HG03095 (cell line): ENCODE data around the gene ALDH1A2.

Experiments
- ATAC-seq: cut with Tn5 transposase; IDR thresholded peaks from one replicate; pipeline ENCODE4 v1.9.1; 2021; ENCODE audit warnings: moderate library complexity; ENCODE audit not compliant: unreplicated experiment

ALDH1A2 gene

DNA sequence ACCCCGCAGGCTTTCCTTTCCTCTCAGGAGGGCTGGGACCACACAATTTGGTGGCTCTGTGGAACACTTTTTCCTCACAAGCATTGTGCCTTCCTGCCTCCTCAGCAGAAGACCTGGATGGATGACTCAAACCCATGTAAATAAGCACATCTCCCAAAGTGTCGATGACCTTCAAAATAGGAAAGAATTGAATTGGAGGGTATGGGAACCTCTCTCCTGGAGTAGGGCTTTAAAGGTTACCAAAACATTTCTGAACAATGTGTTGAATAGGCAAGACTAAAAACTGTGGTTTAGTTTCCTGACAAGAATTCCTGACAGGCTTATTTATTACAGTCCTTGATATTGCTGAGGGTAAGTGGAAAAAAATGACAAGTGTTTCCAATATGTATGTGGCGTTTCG lies 118.2 kb downstream of the ALDH1A2 start:
- ATAC-seq: no peak

DNA sequence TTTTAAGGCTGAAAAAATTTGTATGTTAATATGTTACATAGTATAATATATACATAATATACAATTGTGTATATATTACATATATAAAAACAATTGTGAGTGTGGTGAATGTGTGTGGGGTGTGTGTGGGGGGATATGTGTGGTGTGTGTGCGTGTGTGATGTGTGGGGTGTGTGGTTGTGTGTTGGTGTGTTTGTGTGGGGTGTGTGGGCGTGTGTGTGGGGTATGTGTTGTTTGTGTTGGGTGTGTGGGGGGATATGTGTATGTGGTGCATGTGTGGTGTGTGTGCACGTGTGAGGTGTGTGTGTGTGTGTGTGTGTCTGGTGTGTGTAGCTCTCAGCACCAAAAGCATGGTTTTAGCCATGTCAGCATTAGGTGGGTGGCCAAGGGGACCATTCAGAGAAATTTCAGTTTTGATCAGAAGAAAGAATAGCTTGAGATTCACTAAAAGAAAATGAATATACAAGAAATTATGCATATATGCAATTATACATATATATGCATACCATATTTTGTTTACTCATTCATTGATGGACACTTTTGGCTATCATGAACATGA lies 118.9 kb downstream of the ALDH1A2 start:
- no peak for ATAC-seq

DNA sequence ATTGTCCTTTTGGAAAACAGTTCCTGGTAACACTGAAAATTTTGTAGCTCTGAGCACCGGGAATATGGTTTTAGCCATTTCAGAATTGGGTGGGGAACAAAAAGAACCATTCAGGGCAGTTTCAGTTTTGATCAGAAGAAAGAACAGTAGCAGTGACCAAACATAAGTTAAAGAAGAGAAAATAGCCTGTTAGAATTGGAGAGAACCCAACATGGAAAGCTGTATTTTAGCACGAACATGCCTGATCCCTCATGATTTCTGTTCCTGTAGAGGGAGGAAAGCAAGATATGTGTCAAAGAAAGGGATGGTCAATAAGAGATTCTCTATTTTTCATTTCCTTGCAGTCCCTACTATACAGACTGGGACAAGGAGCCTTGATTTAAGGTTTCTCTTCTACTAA lies 119.9 kb downstream of the ALDH1A2 start:
- no peak for ATAC-seq

DNA sequence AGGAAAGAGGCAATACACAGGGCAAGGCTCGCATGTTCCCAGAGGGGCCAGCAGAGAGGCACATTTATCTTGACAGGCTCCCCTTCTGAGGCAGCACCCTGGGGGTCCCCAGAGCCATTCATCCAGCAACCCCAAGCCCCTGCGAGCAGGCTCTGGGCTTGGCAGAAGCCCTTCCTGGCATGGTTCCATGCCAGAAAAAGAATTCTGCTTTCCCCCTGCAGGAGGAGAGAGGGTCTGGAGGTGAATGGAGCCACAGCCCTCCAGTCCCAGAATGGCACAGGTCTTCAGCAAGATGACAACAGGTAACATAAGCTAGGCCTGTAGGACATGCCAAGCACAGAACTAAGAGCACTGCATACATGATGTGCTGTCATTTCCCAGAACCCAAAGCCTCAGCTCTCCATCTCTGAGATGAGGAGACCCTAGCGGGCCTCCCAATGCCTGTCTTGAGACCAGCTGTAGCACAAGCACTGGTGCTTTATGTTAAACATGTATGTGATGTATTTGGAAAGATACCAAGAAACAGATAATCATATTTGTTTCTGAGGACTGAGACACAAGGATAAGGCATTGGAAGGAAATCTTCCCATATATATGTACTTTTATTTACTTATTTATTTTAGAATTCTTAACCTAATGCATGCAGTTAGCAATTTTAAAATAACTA lies 121.6 kb downstream of the ALDH1A2 start:
- ATAC-seq: no peak

DNA sequence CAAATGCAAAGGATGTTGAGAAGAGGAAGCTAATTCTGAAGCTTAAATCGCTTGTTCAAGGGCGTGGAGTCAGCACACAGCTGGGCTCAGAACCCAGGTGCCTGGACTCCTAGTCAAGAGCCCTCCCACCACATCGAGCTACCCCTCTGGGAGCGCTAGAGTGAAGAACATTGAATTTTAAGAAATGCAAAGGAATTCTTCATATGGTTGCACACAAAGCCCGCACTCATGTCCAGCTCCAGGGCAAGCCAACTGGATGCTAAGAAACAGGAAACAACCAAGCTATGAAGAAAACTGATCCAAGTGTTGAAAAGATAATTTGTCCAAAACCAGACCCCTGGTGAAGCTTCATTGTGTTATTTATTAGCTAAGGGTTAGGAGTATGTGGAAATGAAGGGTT lies 122.3 kb downstream of the ALDH1A2 start:
- ATAC-seq: no peak

DNA sequence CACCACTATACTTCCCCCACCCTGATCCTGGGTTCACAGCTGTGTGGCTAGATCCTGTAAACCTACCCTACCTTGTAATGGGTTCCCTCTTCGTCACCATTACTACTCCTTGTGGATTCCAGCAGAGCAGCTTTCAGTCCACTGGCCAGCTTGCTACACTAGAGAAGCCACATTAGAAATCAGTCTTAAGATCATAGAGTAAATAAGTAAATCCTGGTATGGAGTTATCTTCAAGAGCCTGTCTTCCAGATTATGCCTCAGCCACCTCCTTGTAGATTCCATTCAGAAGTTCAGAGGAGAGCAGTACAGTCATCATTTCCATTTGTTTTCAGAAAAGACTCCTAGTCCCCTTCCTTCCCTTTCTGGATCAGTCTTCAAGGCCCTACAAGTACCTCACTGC lies 123.7 kb downstream of the ALDH1A2 start:
- ATAC-seq: no peak

DNA sequence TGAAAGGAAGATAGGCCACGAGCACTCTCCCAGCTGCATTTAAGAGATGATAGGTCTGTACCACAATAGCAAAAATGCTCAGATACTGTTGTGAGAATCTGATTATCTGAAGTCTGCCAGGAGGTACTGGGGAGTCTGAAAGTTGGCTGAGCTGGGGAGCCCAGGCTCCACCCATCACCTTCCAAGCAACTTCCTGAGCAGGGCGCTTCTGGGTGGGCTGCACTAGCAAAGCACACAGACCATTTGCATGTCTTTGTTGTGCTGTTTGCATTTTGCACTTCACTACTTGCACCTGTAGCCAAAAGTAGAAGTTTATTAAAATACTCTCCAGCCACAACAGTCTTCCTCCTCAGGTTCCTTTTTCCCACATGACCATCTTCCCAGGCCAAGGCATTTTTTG lies 133.2 kb downstream of the ALDH1A2 start:
- no peak for ATAC-seq

DNA sequence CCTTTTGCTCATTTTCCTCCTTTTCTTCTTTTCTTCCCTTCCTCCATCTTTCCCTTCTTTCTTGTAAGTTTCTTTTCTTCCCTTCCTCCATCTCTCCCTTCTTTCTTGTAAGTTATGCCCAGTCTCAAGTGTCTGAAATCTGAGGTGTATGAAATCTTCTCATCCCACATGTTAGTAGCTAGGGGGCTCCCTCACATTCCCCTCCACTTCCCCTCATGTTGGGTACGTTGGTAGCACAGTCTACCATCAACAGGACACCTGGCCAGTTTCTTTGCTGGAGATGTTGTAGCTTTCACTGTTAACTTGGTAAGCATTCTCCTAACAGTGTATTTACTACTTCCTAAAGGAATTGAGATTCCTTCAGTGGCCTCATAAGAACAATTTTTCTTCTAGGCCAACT lies 133.9 kb downstream of the ALDH1A2 start:
- no peak for ATAC-seq

DNA sequence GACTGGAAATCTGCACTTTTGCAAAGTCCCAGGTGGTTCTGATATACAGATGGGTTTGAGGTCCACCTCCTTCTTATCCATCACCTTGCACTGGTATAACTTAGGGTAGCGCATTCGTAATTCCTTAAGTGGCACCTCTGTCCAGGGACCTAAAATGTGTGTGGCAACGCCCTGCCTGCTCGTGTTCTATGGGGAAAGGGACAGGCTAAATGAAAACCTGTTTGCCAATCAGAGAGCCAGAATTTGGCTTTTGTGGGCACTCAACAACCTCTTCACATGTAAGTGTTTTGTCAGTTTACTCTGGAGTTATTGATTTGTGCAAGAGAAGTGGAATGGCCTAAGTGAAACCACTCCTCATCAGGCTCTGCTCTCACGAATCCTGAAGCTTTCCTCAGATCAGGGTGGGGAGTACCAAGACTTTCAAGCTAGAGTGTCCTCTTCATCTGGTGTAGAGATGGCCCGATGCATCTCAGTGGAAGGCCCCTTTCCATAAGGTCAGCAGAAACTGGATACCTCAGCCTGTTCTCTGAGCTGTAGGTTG lies 138.3 kb downstream of the ALDH1A2 start:
- no peak for ATAC-seq

DNA sequence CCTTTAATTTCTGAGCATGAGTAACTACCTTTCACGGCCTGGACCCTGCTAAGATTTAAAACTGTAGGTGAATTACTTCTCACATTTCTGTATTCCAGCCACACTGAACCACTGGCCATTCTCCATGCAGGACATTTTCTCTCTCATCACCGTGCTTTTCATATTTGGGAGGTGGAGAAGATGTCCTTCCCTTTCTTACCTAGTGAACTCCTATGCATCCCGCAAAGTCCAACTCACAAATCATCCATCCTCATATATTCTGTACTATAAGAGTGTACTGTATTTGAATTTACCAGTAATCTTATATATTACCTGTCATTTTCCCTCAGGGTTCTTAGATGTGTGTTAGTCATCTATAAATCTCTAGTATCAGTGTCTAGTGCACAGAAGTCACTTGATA lies 139.9 kb downstream of the ALDH1A2 start:
- ATAC-seq: no peak

DNA sequence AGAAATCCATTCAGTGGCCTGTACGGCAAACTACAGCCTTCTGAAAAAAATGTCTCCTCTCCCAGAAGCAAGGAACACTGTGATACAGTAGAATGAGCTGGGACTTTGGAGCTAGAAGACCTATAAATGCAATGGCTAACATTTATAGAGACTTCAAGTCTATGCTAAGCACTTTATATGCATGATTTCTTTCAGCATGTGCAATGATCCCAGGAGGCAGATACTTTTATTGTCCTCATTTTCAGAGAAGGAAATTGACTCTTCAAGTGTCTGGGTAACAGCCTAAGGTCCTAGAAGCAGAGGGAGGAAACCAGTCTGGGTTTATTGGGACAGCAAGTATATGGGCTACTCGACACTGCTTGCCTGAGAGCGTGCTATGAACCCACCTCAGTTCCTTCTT lies 140.9 kb downstream of the ALDH1A2 start:
- ATAC-seq: no peak

DNA sequence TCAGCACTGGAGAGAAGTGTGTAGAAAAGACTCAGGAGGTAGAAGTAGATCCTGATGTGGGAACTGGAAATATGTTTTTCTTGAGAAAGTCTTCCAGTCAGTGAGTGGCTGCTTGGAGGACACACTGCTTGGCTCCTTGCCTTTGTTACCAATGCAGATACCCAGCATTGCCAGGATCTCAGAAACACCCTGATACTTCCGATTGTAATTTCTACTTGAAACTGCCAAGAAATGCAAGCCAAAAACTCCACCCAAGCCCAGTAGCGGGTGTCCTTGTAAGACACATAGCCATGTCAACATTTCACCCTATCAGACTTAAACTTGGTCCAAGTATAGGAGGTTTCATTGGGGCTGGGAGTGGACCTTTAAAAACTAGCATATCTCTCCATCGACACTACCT lies 141.8 kb downstream of the ALDH1A2 start:
- ATAC-seq: no peak

DNA sequence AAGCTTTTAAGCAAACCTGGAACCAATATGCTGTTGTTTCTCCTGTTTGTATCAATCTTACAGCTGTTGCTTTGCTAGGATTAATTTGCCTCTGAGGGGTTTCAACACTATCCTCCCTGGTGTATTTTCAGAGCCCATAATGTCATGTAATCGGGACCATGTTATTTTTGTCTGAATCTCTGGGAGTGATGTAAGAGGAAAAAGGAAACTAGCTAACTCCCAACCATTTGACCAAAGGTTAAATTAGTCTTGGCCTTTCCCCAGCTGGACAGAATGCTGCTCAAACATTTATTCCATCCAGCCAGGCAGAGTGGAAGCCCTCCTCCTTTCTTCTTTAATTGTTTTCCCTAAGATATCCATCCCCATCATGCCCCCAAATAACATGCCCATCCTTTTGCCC lies 142.2 kb downstream of the ALDH1A2 start:
- ATAC-seq: no peak

DNA sequence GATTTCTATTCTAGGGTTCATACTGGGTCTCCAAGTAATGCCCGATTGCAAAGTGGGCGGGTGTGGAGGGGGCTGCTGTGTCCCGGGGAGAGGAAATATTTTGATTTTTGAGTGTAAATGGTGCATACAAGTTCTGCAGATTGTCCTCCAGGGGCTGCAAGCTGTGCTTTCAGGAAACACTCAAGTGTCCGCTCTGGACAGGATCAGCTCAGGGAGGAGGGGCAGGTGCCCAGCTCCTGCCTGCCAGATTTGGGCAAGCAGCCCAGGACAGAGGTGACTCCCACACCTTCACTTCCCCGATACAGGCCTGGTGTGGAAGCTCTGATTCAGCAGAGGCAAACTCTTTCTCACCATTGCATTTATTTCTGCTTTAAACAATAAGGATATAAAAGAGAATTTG lies 142.7 kb downstream of the ALDH1A2 start:
- ATAC-seq: no peak

DNA sequence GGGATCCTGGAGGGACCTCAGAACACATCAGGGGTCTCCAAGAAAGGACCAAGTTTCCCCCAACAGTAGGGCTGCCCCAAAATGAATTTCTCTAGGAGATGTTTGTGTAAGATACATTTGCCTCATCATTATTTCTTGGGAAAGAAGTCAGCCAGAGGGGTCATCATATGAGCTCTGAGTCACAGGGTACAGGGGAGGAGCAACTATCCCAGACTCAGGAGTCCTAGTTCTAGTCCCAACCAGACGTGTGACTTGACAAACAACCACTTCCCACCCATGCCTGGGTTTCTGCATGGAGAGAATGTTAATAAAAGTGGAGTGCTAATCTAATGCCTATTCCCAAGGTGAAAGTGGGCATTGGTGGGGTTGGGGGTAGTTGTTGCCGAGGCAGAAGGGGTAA lies 144.1 kb downstream of the ALDH1A2 start:
- no peak for ATAC-seq

DNA sequence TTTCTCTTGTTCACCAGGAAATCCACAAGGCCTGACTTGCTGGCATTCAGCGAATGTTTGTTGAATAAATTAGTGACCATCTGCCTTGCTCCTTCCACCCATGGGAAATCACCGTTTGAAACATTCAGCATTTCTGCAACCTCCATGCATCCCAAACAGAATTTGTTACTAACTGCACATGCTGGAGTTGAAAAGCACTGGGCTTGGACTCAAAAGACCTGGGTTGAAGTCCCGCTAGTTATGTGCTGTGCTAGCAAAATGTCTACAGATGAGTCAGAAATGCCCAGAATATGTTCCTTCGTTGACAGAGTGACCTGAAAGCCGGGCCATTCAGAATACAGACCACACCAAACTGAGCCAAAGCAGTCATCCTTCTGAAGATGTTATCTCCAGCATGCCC lies 144.6 kb downstream of the ALDH1A2 start:
- ATAC-seq: no peak

DNA sequence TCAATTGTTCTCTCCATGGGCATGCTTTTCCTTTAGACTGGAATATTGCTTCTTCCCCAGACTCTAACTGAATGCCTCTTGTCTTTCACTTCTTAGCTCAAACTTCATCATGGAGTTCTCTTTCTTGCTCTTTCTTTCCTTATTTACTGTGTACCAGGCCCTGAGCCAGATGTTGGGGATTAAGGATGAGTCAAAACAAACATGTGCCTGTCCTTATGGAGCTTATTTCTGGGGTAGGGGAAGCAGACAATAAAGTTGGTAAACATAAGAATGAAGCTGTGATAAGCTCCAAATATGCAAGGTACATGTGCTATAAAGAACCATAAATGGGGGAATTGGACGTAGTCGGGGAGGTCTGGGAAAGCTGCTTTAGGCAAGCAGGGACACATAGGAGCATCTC lies 145.8 kb downstream of the ALDH1A2 start:
- ATAC-seq: no peak

DNA sequence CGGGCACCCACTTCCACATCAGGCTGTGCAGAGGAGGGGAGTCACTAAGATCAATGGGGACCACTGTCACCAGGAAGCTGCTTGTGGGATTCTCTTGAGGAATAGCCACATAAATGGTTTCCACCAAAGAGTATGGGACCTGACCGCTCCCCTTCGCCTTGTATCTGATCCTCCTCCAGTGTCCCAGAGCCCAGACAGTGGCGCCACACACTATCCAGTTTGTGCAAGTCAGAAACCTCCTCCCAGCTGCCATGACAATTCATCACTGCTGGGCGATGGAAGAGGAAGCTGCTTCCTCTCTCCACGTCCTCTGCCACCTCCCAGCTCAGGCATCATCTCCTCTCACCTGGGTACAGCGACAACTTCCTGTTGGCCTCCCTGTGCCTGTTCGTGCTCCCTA lies 147.5 kb downstream of the ALDH1A2 start:
- no peak for ATAC-seq

DNA sequence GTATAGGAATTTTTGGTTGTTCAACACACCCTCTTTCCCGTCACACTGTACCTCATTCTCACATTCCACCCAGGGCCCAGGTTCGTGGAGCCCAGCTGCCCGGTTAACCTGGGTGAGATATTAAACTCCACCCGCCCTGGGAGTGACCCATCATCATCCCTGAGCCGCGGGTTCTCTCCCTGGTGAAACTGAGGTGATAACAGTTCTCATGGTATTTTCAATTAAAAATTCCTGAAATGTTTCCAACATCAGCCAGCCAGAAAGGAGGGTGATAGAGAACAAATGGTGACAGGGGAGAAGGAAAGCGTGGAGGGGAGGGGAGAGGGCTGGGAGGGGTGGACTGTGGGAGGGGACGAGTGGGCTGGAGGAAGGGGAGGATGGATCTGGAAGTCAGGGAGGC lies 148.8 kb downstream of the ALDH1A2 start:
- ATAC-seq: no peak

DNA sequence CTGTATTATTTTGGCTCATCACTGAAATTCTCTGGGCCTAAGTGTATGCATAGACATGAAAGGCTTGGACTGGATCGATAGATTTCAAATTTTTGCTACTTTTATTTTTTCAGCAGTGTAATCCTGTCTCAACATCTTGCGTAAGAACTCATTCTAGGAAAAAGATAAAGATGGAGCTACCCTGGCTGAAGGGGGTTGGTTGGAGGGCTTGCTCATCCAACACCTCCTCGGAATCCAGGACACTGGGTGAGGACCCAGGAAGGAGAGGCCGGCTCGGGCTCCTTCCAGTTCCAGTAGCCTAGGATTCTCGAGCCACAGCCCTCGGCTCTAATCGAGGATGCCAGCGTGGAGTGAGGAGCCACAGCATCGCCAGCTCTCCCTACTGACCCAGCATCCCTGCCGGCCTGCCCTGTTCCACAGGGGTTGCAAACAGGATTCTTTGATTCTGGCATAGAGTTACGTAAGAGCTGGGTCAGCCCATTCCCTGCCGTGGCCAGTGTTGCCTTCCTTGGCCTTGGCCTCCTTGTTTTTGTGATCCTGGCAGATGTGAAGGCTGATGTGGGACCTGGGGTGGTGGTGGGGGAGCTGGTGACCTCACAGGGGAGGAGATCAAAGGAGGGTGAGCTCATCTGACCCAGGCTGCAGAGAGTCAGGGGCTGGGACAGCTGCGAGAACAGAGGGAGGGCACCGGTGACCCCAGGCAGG lies 149.5 kb downstream of the ALDH1A2 start:
- no peak for ATAC-seq

DNA sequence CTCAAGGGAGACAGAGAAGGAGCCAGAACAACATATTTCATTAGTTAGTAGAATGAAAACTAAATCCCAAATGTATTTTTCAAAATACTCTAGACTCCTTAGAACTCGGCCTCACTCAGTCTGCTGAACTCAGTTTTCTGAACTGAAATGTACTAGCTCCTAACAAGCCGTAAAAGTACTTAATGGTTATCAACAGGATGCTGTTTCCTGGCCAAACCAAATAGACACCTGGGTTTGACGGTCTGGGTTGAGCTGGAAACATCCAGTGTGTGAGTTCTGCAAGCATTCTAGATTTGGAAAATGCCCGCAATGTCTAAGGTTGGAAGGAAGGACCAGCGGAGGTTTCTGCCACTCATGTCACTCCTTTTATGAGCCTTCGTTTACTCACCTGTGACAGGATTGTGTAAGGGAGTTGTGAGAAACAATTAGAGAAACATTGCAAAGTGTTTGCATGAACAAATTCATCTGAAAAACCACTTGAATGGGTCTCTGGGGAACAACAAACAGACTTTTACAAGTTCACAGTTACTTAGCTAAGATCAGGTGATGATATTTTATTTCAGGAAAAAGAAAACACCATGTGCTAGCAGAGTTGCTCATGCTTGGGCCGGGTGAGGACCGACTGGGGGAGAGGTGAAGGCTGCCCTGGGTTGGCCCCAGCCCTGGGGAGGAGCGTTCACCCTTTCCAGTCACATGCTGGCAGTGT lies 151.0 kb downstream of the ALDH1A2 start:
- ATAC-seq: no peak

DNA sequence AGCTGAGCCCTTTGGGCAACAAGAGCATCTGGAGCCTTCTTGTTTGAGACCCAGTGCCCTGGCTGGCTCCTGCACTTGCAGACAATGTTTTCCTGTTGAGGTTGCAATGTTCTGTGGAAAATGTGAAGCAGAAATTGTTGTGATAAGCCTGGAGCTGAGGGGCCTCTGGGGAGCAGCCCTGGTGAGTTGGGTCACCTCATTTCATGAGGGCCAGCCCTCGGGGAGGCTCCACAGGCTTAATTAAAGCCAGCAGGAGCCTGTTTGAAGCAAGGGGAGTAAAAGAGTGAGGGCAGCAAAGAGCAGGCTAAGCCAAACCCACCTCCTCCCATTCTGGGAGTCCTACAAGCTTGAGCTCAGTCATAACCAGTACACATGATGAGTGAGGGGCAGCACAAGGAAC lies 154.3 kb downstream of the ALDH1A2 start:
- no peak for ATAC-seq
